ENCODE measurements around the gene METAP1D. TPM values are rescaled to one million over a fixed set of nuclear protein-coding genes. Genes with fewer than 3 reads are reported as not detected.

The METAP1D gene
- total and polyA plus RNA-seq, 2 donors from 2014 or later, result 4.0 to 6.2 TPM

DNA sequence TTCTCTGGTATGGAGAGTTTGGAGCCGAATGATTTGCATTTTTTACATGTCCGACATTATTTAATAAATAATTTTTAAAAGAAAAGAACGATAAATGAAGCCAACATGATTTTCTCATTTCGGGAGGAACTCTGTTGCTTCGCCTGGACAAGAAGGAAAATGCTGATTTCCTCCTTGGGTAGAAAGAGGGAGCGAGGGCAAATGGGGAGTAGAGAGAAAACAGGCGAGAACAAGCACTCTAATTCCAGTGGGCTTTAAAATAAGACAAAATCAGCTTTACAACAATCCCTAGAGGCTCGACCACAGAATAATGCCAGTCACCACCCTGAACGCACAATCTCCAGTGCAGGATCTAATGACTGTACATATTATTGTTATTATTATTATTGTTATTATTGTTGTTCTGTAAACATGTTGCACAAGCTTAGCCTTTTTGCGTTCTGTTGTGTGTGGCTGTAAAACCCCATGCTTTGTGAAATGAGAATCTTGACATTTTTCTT lies 89.3 kb downstream of the METAP1D start:
- Histone ChIP-seq H3K9ac (ENCODE audit: low read length in 3 of 3) (no peak overlapping the region), H3K36me3 (ENCODE audit: control insufficient read depth in 2 of 3, insufficient read depth in 3 of 3, low read length in 3 of 3) (no peaks in the 10 kb centered on the region), H3K27me3 (ENCODE audit: control insufficient read depth, insufficient read depth, low read length) (peaks cover 85% of the 10 kb centered on the region), H3K4me3 (ENCODE audit: low read length in 3 of 3) (no peak overlapping the region), H3K9me3 (ENCODE audit: control insufficient read depth in 2 of 3, insufficient read depth in 1 of 3, low read length in 3 of 3) (peaks cover 0 to 6% (median 0%) of the 10 kb centered on the region in 3 donors), H3K4me1 (ENCODE audit: control insufficient read depth in 2 of 3, insufficient read depth in 2 of 3, low read depth in 1 of 3, low read length in 3 of 3) (peaks cover 0 to 17% (median 0%) of the 10 kb centered on the region in 3 donors), H3K27ac (ENCODE audit: low read depth in 2 of 2, low read length in 2 of 2) (no peak overlapping the region)
- DNase-seq (peak in 2 of 5 donors; percentile 19 to 37), FAIRE-seq (no peak)
- no peak for TF ChIP-seq CTCF (IDR thresholded peaks at IDR 0.05; ENCODE audit: borderline replicate concordance, extremely low read depth, insufficient read depth)
- intact Hi-C loops (cut with DNase I), result no loop called here

- TF ChIP-seq CTCF (IDR thresholded peaks at IDR 0.05; ENCODE audit: borderline replicate concordance, extremely low read depth, insufficient read depth), result no peak
- H3K9me3 ChIP-seq (ENCODE audit: control insufficient read depth in 2 of 3, insufficient read depth in 1 of 3, low read length in 3 of 3), result peaks cover 0 to 6% (median 0%) of the 10 kb centered on the region in 3 donors
- no peaks in the 10 kb centered on the region for H3K36me3 ChIP-seq (ENCODE audit: control insufficient read depth in 2 of 3, insufficient read depth in 3 of 3, low read length in 3 of 3)
- H3K4me1 ChIP-seq (ENCODE audit: control insufficient read depth in 2 of 3, insufficient read depth in 2 of 3, low read depth in 1 of 3, low read length in 3 of 3), result peaks cover 0 to 11% (median 0%) of the 10 kb centered on the region in 3 donors
- intact Hi-C loops (cut with DNase I), result no loop called here
- H3K27ac ChIP-seq (ENCODE audit: low read depth in 2 of 2, low read length in 2 of 2), result no peak overlapping the region
- H3K27me3 ChIP-seq (ENCODE audit: control insufficient read depth, insufficient read depth, low read length), result peaks cover 81% of the 10 kb centered on the region
- no peak overlapping the region for H3K4me3 ChIP-seq (ENCODE audit: low read length in 3 of 3)
- H3K9ac ChIP-seq (ENCODE audit: low read length in 3 of 3), result no peak overlapping the region
- DNase-seq, result no peak
- no peak for FAIRE-seq
Observed at GRCh38 chr2:172089633-172090032, 89.9 kb downstream of the METAP1D start.

- FAIRE-seq, result no peak
- H3K36me3 ChIP-seq (ENCODE audit: control insufficient read depth in 2 of 3, insufficient read depth in 3 of 3, low read length in 3 of 3), result no peaks in the 10 kb centered on the region
- peaks cover 0 to 6% (median 0%) of the 10 kb centered on the region in 3 donors for H3K9me3 ChIP-seq (ENCODE audit: control insufficient read depth in 2 of 3, insufficient read depth in 1 of 3, low read length in 3 of 3)
- peaks cover 0 to 10% (median 0%) of the 10 kb centered on the region in 3 donors for H3K4me1 ChIP-seq (ENCODE audit: control insufficient read depth in 2 of 3, insufficient read depth in 2 of 3, low read depth in 1 of 3, low read length in 3 of 3)
- no peak for TF ChIP-seq CTCF (IDR thresholded peaks at IDR 0.05; ENCODE audit: borderline replicate concordance, extremely low read depth, insufficient read depth)
- no peak overlapping the region for H3K9ac ChIP-seq (ENCODE audit: low read length in 3 of 3)
- no peak overlapping the region for H3K27ac ChIP-seq (ENCODE audit: low read depth in 2 of 2, low read length in 2 of 2)
- H3K27me3 ChIP-seq (ENCODE audit: control insufficient read depth, insufficient read depth, low read length), result peaks cover 82% of the 10 kb centered on the region
- no peak overlapping the region for H3K4me3 ChIP-seq (ENCODE audit: low read length in 3 of 3)
- intact Hi-C loops (cut with DNase I), result no loop called here
- peak in 2 of 5 donors; percentile 16 to 18 for DNase-seq
Observed at GRCh38 chr2:172090044-172090961, 90.5 kb downstream of the METAP1D start.
